ENCODE measurements around the gene PCDHA11. TPM values are rescaled to one million over a fixed set of nuclear protein-coding genes. Genes with fewer than 3 reads are reported as not detected.
"Not testable (repeated sequence)": the region's sequence is repeated elsewhere in the genome, so short reads cannot be mapped to it uniquely, and the experiment has no call there.

PCDHA11 gene
- total RNA-seq, 1 donor from 2014 or later = not detected

GRCh38 chr5:140862441-140863295 is 6.1 kb upstream of the PCDHA11 start:
- intact Hi-C loops (cut with micrococcal nuclease) = loop anchor here (10.0 kb wide), 1 partner anchor 372 kb away; no protein-coding TSS in a partner anchor
- H3K27me3 Mint-ChIP-seq (ENCODE audit: insufficient read depth) = no peaks in the 10 kb centered on the region
- no peaks in the 10 kb centered on the region for H3K4me1 Mint-ChIP-seq (ENCODE audit: low read depth)
- H3K4me3 Mint-ChIP-seq = no peak overlapping the region
- no peaks in the 10 kb centered on the region for H3K36me3 Mint-ChIP-seq (ENCODE audit: low read depth)
- H3K9me3 Mint-ChIP-seq = peaks cover 19% of the 10 kb centered on the region
- no peak for DNase-seq (ENCODE audit: low spot score)
- no peak overlapping the region for H3K27ac Mint-ChIP-seq

- DNase-seq (ENCODE audit: low spot score) = no peak
- H3K27me3 Mint-ChIP-seq (ENCODE audit: insufficient read depth) = no peaks in the 10 kb centered on the region
- H3K27ac Mint-ChIP-seq = no peak overlapping the region
- H3K9me3 Mint-ChIP-seq = peaks cover 15% of the 10 kb centered on the region
- H3K36me3 Mint-ChIP-seq (ENCODE audit: low read depth) = no peaks in the 10 kb centered on the region
- H3K4me1 Mint-ChIP-seq (ENCODE audit: low read depth) = no peaks in the 10 kb centered on the region
- no peak overlapping the region for H3K4me3 Mint-ChIP-seq
- intact Hi-C loops (cut with micrococcal nuclease) = loop anchor here (10.0 kb wide), 1 partner anchor 365 kb away; no protein-coding TSS in a partner anchor
Measured at GRCh38 chr5:140869555-140869886, 764 bp downstream of the PCDHA11 start.

DNA sequence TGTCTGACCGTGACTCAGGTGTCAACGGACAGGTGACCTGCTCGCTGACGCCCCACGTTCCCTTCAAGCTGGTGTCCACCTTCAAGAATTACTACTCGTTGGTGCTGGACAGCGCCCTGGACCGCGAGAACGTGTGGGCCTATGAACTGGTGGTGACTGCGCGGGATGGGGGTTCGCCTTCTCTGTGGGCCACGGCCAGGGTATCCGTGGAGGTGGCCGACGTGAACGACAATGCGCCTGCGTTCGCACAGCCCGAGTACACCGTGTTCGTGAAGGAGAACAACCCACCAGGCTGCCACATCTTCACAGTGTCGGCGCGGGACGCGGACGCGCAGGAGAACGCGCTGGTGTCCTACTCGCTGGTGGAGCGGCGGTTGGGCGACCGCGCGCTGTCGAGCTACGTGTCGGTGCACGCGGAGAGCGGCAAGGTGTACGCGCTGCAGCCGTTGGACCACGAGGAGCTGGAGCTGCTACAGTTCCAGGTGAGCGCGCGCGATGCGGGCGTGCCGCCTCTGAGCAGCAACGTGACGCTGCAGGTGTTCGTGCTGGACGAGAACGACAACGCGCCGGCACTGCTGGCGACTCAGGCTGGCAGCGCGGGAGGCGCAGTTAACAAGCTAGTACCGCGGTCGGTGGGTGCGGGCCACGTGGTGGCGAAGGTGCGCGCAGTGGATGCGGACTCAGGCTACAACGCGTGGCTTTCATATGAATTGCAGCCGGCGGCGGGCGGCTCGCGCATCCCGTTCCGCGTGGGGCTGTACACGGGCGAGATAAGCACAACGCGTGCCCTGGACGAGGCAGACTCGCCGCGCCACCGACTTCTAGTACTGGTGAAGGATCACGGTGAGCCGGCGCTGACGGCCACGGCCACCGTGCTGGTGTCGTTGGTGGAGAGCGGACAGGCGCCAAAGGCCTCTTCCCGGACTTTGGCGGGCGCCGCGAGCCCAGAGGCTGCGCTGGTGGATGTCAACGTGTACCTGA is 1.8 kb downstream of the PCDHA11 start:
- Mint-ChIP-seq H3K36me3 (ENCODE audit: low read depth) (no peaks in the 10 kb centered on the region), H3K27me3 (ENCODE audit: insufficient read depth) (no peaks in the 10 kb centered on the region), H3K4me3 (no peak overlapping the region), H3K9me3 (peaks cover 21% of the 10 kb centered on the region), H3K27ac (no peak overlapping the region), H3K4me1 (ENCODE audit: low read depth) (no peaks in the 10 kb centered on the region)
- DNase-seq (ENCODE audit: low spot score) = no peak
- intact Hi-C loops (cut with micrococcal nuclease) = no loop called here

DNA sequence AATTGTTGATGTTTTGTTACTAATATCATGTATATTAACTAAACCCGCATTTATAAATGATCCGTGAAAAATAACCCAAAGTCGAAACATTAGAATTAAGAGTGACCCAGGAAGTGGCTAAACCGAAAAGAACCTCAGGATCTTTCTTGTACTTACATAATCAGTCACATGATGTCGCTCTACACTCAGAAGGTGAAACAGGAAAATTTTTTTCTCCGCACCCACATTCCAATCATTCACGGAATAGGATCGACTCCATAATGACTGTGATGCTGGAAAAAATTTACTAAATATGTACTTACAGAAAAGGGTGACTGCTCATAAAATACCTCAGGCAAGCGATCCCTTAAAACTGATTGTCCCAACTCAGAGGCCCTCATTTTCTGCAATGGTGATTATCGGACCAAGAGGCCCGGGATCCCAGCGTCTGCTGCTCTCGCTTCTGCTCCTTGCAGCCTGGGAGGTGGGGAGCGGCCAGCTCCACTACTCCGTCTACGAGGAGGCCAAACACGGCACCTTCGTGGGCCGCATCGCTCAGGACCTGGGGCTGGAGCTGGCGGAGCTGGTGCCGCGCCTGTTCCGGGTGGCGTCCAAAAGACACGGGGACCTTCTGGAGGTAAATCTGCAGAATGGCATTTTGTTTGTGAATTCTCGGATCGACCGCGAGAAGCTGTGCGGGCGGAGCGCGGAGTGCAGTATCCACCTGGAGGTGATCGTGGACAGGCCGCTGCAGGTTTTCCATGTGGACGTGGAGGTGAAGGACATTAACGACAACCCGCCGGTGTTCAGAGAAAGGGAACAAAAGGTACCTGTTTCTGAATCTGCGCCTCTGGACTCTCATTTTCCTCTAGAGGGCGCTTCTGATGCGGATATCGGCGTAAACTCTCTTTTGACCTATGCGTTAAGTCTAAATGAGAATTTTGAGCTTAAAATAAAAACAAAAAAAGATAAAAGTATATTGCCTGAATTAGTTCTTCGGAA is 6.6 kb downstream of the PCDHA11 start, which contains the start of gene PCDHA12:
TSS of gene PCDHA12 (plus strand) at position 224 of the 981 bp plus-strand sequence. CDS start at position 389, 165 bp downstream.
- intact Hi-C loops (cut with micrococcal nuclease) = loop anchor here (5.0 kb wide), 1 partner anchor 43 kb away; the partner anchor contains the start of gene PCDHA7
- no peak within 1 kb of the TSS for H3K27ac Mint-ChIP-seq
- H3K9me3 Mint-ChIP-seq = peaks cover 28% of the 10 kb centered on the region
- H3K27me3 Mint-ChIP-seq (ENCODE audit: insufficient read depth) = no peaks in the 10 kb centered on the region
- no peak within 1 kb of the TSS for H3K4me3 Mint-ChIP-seq
- H3K4me1 Mint-ChIP-seq (ENCODE audit: low read depth) = no peaks in the 10 kb centered on the region
- H3K36me3 Mint-ChIP-seq (ENCODE audit: low read depth) = no peaks in the 10 kb centered on the region
- DNase-seq (ENCODE audit: low spot score) = no peak

DNA sequence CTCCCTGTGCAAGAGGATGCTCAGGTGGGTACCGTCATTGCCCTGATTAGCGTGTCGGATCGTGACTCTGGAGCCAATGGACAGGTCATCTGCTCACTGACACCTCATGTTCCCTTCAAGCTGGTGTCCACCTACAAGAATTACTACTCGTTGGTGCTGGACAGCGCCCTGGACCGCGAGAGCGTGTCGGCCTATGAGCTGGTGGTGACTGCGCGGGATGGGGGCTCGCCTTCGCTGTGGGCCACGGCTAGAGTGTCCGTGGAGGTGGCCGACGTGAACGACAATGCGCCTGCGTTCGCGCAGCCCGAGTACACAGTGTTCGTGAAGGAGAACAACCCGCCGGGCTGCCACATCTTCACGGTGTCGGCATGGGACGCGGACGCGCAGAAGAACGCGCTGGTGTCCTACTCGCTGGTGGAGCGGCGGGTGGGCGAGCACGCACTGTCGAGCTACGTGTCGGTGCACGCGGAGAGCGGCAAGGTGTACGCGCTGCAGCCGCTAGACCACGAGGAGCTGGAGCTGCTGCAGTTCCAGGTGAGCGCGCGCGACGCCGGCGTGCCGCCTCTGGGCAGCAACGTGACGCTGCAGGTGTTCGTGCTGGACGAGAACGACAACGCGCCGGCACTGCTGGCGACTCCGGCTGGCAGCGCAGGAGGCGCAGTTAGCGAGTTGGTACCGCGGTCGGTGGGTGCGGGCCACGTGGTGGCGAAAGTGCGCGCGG is 7.9 kb downstream of the PCDHA11 start:
- H3K4me3 Mint-ChIP-seq; H3K27ac Mint-ChIP-seq; H3K27me3 Mint-ChIP-seq (ENCODE audit: insufficient read depth); H3K4me1 Mint-ChIP-seq (ENCODE audit: low read depth); DNase-seq (ENCODE audit: low spot score); H3K36me3 Mint-ChIP-seq (ENCODE audit: low read depth): not testable (repeated sequence)
- intact Hi-C loops (cut with micrococcal nuclease) = loop anchor here (5.0 kb wide), 1 partner anchor 44 kb away; the partner anchor contains the start of gene PCDHA7
- H3K9me3 Mint-ChIP-seq = peaks cover 39% of the 10 kb centered on the region

DNA sequence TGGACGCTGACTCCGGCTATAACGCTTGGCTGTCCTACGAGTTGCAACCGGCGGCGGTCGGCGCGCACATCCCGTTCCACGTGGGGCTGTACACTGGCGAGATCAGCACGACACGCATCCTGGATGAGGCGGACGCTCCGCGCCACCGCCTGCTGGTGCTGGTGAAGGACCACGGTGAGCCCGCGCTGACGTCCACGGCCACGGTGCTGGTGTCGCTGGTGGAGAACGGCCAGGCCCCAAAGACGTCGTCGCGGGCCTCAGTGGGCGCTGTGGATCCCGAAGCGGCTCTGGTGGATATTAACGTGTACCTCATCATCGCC is 8.5 kb downstream of the PCDHA11 start:
- no peak for DNase-seq (ENCODE audit: low spot score)
- intact Hi-C loops (cut with micrococcal nuclease) = loop anchor here (5.0 kb wide), 1 partner anchor 45 kb away; the partner anchor contains the start of gene PCDHA7
- H3K9me3 Mint-ChIP-seq = peaks cover 41% of the 10 kb centered on the region
- no peak overlapping the region for H3K27ac Mint-ChIP-seq
- no peaks in the 10 kb centered on the region for H3K27me3 Mint-ChIP-seq (ENCODE audit: insufficient read depth)
- H3K36me3 Mint-ChIP-seq (ENCODE audit: low read depth) = no peaks in the 10 kb centered on the region
- H3K4me1 Mint-ChIP-seq (ENCODE audit: low read depth) = no peaks in the 10 kb centered on the region
- H3K4me3 Mint-ChIP-seq = no peak overlapping the region

GRCh38 chr5:140881889-140882590 is 13.3 kb downstream of the PCDHA11 start, which contains the start of gene PCDHA13:
TSS of gene PCDHA13 (plus strand) at chr5:140882124. CDS start at chr5:140882269, 145 bp downstream.
- Mint-ChIP-seq H3K9me3 (peaks cover 40% of the 10 kb centered on the region), H3K27me3 (ENCODE audit: insufficient read depth) (no peaks in the 10 kb centered on the region), H3K4me3 (no peak within 1 kb of the TSS), H3K27ac (no peak within 1 kb of the TSS), H3K4me1 (ENCODE audit: low read depth) (no peaks in the 10 kb centered on the region), H3K36me3 (ENCODE audit: low read depth) (no peaks in the 10 kb centered on the region)
- DNase-seq (ENCODE audit: low spot score) = no peak
- intact Hi-C loops (cut with micrococcal nuclease) = loop anchor here (10.0 kb wide), 1 partner anchor 87 kb away; the partner anchor contains the start of gene PCDHA2

- no peaks in the 10 kb centered on the region for H3K36me3 Mint-ChIP-seq (ENCODE audit: low read depth)
- H3K9me3 Mint-ChIP-seq = peaks cover 43% of the 10 kb centered on the region
- H3K27me3 Mint-ChIP-seq (ENCODE audit: insufficient read depth) = no peaks in the 10 kb centered on the region
- no peaks in the 10 kb centered on the region for H3K4me1 Mint-ChIP-seq (ENCODE audit: low read depth)
- DNase-seq (ENCODE audit: low spot score) = no peak
- intact Hi-C loops (cut with micrococcal nuclease) = loop anchor here (10.0 kb wide), 1 partner anchor 88 kb away; the partner anchor contains the start of gene PCDHA2
- no peak overlapping the region for H3K27ac Mint-ChIP-seq
- no peak overlapping the region for H3K4me3 Mint-ChIP-seq
Measured at GRCh38 chr5:140882591-140882899, 13.8 kb downstream of the PCDHA11 start.

DNA sequence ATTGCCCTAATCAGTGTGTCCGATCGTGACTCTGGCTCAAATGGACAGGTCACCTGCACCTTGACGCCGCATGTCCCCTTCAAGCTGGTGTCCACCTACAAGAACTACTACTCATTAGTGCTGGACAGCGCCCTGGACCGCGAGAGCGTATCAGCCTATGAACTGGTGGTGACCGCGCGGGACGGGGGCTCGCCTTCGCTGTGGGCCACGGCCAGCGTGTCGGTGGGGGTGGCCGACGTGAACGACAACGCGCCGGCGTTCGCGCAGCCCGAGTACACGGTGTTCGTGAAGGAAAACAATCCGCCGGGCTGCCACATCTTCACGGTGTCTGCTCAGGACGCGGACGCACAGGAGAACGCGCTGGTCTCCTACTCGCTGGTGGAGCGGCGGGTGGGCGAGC is 14.6 kb downstream of the PCDHA11 start:
- no peaks in the 10 kb centered on the region for H3K36me3 Mint-ChIP-seq (ENCODE audit: low read depth)
- H3K4me1 Mint-ChIP-seq (ENCODE audit: low read depth) = no peaks in the 10 kb centered on the region
- no peaks in the 10 kb centered on the region for H3K27me3 Mint-ChIP-seq (ENCODE audit: insufficient read depth)
- intact Hi-C loops (cut with micrococcal nuclease) = loop anchor here (10.0 kb wide), 1 partner anchor 89 kb away; the partner anchor contains the start of gene PCDHA2
- DNase-seq (ENCODE audit: low spot score) = no peak
- H3K4me3 Mint-ChIP-seq = no peak overlapping the region
- H3K27ac Mint-ChIP-seq = no peak overlapping the region
- H3K9me3 Mint-ChIP-seq = peaks cover 44% of the 10 kb centered on the region

- no peak for DNase-seq (ENCODE audit: low spot score)
- peaks cover 39% of the 10 kb centered on the region for H3K9me3 Mint-ChIP-seq
- H3K36me3 Mint-ChIP-seq (ENCODE audit: low read depth) = no peaks in the 10 kb centered on the region
- H3K27ac Mint-ChIP-seq = no peak overlapping the region
- no peaks in the 10 kb centered on the region for H3K4me1 Mint-ChIP-seq (ENCODE audit: low read depth)
- intact Hi-C loops (cut with micrococcal nuclease) = loop anchor here (10.0 kb wide), 1 partner anchor 89 kb away; the partner anchor contains the start of gene PCDHA2
- H3K4me3 Mint-ChIP-seq = no peak overlapping the region
- H3K27me3 Mint-ChIP-seq (ENCODE audit: insufficient read depth) = no peaks in the 10 kb centered on the region
Measured at GRCh38 chr5:140883927-140884697, 15.4 kb downstream of the PCDHA11 start.

Data from activated T-helper 1 cell treated with anti-CD3 and anti-CD28 coated beads, Interleukin-12 subunit alpha, Interleukin-12 subunit beta, Interleukin-2, Interleukin-4 antibody, amounts not matched to agents 30 ng/mL and 10 ng/mL and 1 ng/mL, durations not matched to agents 14 hours and 24 hours and 36 hours (primary cell).